HG03175 (cell line): Measurements from ENCODE around the gene RELN.

Experiments
- ATAC-seq: cut with Tn5 transposase; IDR thresholded peaks from one replicate; pipeline ENCODE4 v1.9.1; 2021; ENCODE audit warnings: mild to moderate bottlenecking, moderate library complexity; ENCODE audit not compliant: unreplicated experiment

Gene RELN

GRCh38 chr7:103593691-103594090 lies 395.8 kb downstream of the RELN start:
- no peak for ATAC-seq

GRCh38 chr7:103592844-103593243 lies 396.6 kb downstream of the RELN start:
- ATAC-seq = no peak

GRCh38 chr7:103592187-103592586 lies 397.3 kb downstream of the RELN start:
- no peak for ATAC-seq

DNA sequence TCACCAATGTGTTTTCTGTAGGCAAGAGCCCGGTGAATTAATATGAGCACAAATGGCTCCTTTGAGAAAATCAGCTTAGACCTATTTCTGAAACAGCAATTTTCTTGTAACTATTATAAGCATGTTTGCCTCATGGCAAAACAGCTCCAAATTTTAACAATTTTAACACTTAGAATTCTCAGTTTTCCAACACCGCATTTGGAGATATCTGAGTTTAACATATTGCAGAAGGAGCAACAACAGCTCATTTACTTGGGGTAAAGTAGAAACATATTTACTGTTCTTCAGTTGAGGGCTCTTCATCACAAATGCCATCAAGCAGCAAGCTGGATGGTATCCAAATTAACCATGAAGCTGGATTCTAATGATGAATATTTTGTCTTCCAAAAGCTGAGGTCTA lies 409.4 kb downstream of the RELN start:
- no peak for ATAC-seq

- ATAC-seq = no peak
These were observed 412.4 kb downstream of the RELN start for GRCh38 chr7:103577059-103577458.

- ATAC-seq = no peak
These were observed 412.8 kb downstream of the RELN start for GRCh38 chr7:103576641-103577040.

DNA sequence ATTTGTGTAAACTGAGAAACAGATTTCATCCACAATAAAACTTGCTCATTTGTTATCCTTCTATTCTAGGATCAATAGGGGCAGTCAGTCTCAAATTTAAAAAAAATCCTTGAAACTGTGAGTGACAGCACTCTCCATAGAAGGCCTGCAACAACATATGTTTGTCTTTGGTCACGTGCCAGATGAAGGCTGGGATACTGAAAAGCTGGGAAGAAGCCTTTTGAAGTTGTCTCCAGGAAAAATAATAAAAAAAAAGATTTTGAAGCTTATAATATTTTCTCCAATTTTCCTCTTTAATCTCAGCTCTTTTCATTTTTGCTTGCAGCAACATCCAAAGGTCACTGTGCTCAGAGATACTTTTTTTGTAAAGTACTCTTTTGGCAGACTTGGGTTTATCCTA lies 414.9 kb downstream of the RELN start:
- no peak for ATAC-seq

- no peak for ATAC-seq
These were observed 415.9 kb downstream of the RELN start for GRCh38 chr7:103573479-103574058.

DNA sequence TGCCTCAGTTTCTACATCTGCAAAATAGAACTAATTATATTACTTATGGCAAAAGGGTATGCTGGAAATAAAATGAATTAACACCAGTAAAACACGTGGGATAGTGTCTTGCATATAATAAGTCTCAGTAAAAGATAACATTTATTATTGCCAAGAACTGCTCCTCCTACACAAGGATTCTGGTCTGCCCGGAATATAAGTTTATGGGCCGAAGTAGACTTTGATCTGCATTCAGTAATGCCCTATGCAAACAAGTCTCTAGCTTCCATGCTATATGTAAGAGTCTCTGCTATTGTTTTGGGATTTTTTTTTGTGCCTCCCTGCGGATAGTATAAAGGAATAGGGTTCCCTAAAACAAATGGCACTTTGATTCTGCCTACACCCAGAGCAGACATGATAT lies 417.9 kb downstream of the RELN start:
- no peak for ATAC-seq

- ATAC-seq = no peak
These were observed 419.7 kb downstream of the RELN start for GRCh38 chr7:103569621-103570305.

GRCh38 chr7:103564416-103564815 lies 425.0 kb downstream of the RELN start:
- ATAC-seq = no peak

GRCh38 chr7:103560136-103560535 lies 429.3 kb downstream of the RELN start:
- ATAC-seq = no peak

DNA sequence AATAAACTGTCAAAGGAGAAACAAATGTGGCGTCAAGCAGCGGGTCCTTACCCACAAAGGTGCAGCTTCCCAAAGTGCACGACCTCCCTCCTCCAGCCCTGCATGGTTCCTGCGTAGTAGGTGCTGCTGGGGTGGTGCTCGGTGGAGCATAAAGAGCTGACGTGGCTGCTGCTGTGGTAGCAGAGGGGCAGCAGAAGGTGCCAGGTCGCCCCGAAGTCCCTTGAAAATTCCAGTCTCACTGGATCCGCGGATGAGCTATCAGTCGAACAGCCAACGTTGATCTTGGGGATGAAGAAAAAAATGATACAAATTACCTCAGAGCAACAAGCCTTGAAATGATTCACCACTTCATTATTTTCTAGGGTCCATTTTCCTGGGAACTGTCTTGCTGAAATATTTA lies 438.4 kb downstream of the RELN start:
- ATAC-seq = no peak

- ATAC-seq = no peak
These were observed 439.7 kb downstream of the RELN start for GRCh38 chr7:103549786-103550185.

GRCh38 chr7:103547451-103548284 lies 441.8 kb downstream of the RELN start:
- no peak for ATAC-seq

DNA sequence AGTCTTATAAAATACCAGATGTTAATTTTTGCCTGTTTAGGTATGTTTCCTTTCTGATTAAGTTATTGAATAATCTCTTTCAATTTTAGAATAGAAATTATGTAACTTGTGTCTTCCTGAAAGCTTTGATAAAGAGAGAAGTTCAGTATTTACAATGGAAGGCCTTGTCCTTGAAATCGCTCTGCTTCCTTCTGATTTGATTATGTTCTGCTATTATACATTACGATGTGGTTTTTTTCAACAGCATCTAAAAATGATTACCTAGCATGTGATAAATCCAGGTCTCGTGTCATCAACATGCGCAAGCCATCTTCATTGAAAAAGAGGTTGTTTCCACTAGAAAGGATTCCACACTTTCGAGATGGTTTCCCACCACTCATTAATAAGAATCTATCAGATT lies 447.0 kb downstream of the RELN start:
- ATAC-seq = no peak

DNA sequence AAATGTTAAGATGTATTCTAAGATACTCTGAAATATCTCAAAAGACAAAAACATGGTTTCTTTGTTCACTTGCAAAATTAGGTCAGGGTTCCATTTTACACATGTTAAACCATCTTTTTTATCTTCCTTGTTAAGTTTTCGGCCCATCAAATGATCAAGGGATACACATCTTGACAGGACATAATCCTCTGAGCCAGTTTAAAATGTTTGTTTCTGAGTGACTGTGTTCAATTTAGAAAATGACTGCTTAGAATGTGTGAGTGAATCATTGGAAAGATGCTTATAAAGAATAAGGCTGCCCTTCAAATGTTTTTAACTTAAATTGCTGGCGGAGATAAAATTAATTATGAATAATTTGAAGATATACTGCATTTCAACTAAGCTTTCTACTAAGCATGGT lies 447.5 kb downstream of the RELN start:
- ATAC-seq = no peak

- no peak for ATAC-seq
These were observed 448.4 kb downstream of the RELN start for GRCh38 chr7:103541026-103541425.

- ATAC-seq = no peak
These were observed 449.1 kb downstream of the RELN start for GRCh38 chr7:103540338-103540737.

- no peak for ATAC-seq
These were observed 449.6 kb downstream of the RELN start for GRCh38 chr7:103539875-103540274.

DNA sequence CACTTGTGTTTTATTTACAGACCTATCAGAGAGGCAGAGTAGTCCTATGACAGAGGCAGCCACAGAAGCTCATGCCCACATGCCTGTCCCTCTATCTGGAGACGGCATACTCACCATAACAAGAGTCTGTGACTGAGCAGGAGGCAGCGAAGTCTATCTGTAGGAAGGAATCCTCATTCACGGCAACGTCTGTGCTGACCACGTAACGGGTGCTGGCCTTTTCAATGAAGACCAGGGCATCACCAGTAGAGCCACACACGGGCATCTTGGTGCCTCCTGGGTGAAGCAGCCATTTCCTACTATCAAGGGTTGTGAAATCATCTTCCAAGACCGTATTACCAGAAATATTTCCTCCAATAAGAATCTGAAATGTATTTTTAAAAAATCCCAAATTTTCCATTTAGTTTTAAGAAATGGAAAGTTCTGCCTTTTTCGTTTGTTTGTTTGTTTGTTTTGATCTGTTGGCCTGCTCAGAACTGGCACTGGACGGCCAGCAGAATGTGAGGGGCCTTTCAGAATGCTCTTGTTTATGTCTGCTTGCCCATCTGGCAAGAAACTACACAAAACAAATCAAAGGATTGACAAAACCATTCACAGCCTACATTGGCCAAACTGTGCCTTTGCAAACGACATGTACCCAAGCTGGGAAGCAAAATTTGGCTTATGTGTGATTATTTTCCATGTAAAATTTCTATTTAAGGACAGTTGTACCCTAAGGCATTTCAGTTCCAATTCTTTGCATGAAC lies 450.3 kb downstream of the RELN start:
- no peak for ATAC-seq
